Coronary artery (tissue), 2 donors: ENCODE measurements around the gene EXTL1.

Source experiments
- DNase-seq: peaks from one replicate; pipeline ENCODE4 v3.0.0-alpha.2; 2017; ENCODE audit warnings: low spot score
- H3K27ac ChIP-seq, 2 donors: fragments of 200-600 bp; sonication (generic); one replicate each; pipeline ENCODE4 v1.5.1; 2016 to 2019
- H3K4me3 ChIP-seq: fragments of 200-600 bp; sonication (generic); 2 replicates; pipeline ENCODE4 v1.5.1; 2016; ENCODE audit warnings: mild to moderate bottlenecking, moderate library complexity
- CTCF ChIP-seq: fragments of 200-600 bp; sonication (generic); IDR thresholded peaks from one replicate; pipeline ENCODE4 v1.5.1; 2019; ENCODE audit warnings: antibody characterized with exemption

Gene EXTL1

GRCh38 chr1:26031196-26031595 is 9.6 kb downstream of the EXTL1 start:
- no peak for TF ChIP-seq CTCF
- H3K27ac ChIP-seq = no peak overlapping the region
- no peak for DNase-seq
- no peak overlapping the region for H3K4me3 ChIP-seq

- Histone ChIP-seq H3K4me3 (no peak overlapping the region), H3K27ac (no peak overlapping the region)
- no peak for TF ChIP-seq CTCF
- no peak for DNase-seq
Measured at GRCh38 chr1:26031611-26032220, 10.1 kb downstream of the EXTL1 start.

- Histone ChIP-seq H3K4me3 (no peak overlapping the region), H3K27ac (no peak overlapping the region)
- no peak for TF ChIP-seq CTCF
- no peak for DNase-seq
Measured at GRCh38 chr1:26032656-26033357, 11.2 kb downstream of the EXTL1 start.

GRCh38 chr1:26034504-26035202 is 13.1 kb downstream of the EXTL1 start:
- no peak for DNase-seq
- TF ChIP-seq CTCF = no peak
- Histone ChIP-seq H3K27ac (no peak overlapping the region), H3K4me3 (peak overlapping the region; percentile 92)

- no peak for TF ChIP-seq CTCF
- Histone ChIP-seq H3K4me3 (peak overlapping the region; percentile 92), H3K27ac (peak overlapping the region; percentile 59 to 87)
- peak; percentile 94 for DNase-seq
Measured at GRCh38 chr1:26035203-26035958, 13.8 kb downstream of the EXTL1 start.

GRCh38 chr1:26035959-26036755 is 14.6 kb downstream of the EXTL1 start:
- H3K27ac ChIP-seq = peak overlapping the region; percentile 59 to 87
- peak overlapping the region; percentile 92 for H3K4me3 ChIP-seq
- peak; percentile 97 for TF ChIP-seq CTCF
- DNase-seq = peak; percentile 85
